Common myeloid progenitor, CD34-positive (primary cell): ENCODE results near the gene HRG.
"Not testable (repeated sequence)": the region's sequence is repeated elsewhere in the genome, so short reads cannot be mapped to it uniquely, and the experiment has no call there.

Experiments used
- CTCF ChIA-PET: fragments of 350-600 bp; sonication (Branson Sonifier 250); formaldehyde crosslinking; loops from one replicate; lab custom pipeline; 2021; ENCODE audit warnings: antibody characterized with exemption; lab: Charles Lee
- POLR2A ChIA-PET: fragments of 350-600 bp; sonication (Branson Sonifier 250); formaldehyde crosslinking; loops from one replicate; lab custom pipeline; 2021; ENCODE audit warnings: antibody characterized with exemption; lab: Charles Lee
- DNase-seq, 3 donors: peaks; one replicate each; pipeline versions ENCODE4 v3.0.0 to v3.0.0-alpha.2; 2013
- H3K27ac ChIP-seq, 2 experiments: 1 replicate in 1 of 2; 2 replicates in 1 of 2; pipeline ENCODE4 v1.7.0; 2013; ENCODE audit warnings: inconsistent platforms in 2 of 2, low read length in 2 of 2, mild to moderate bottlenecking in 2 of 2, low read depth in 1 of 2, moderate library complexity in 1 of 2; ENCODE audit not compliant: severe bottlenecking in 2 of 2, insufficient read depth in 1 of 2, poor library complexity in 1 of 2
- H3K27me3 ChIP-seq, 5 experiments: replicated peaks in 2 of 5; 1 replicate in 3 of 5; 2 replicates in 2 of 5; pipeline versions ENCODE4 v1.6.1 to v1.7.0; 2013; ENCODE audit warnings: low read length in 4 of 5, mild to moderate bottlenecking in 2 of 5, moderate library complexity in 2 of 5, inconsistent platforms in 1 of 5; ENCODE audit not compliant: insufficient read depth in 5 of 5, control insufficient read depth in 4 of 5
- H3K36me3 ChIP-seq, 4 experiments: 1 replicate in 2 of 4; 2 replicates in 2 of 4; pipeline versions ENCODE4 v1.6.1 to v1.7.0; 2013; ENCODE audit warnings: low read length in 3 of 4, control low read depth in 1 of 4, mild to moderate bottlenecking in 1 of 4; ENCODE audit not compliant: control insufficient read depth in 4 of 4, insufficient read depth in 4 of 4
- H3K4me1 ChIP-seq, 4 experiments: 1 replicate in 3 of 4; 2 replicates in 1 of 4; pipeline versions ENCODE4 v1.6.1 to v1.7.1; 2013; ENCODE audit warnings: low read length in 3 of 4, mild to moderate bottlenecking in 3 of 4, control low read depth in 1 of 4, inconsistent platforms in 1 of 4, moderate library complexity in 1 of 4; ENCODE audit not compliant: control insufficient read depth in 4 of 4, insufficient read depth in 4 of 4; ENCODE audit errors: control extremely low read depth in 1 of 4
- H3K4me3 ChIP-seq, 7 experiments: 1 replicate in 4 of 7; 2 replicates in 3 of 7; pipeline versions ENCODE4 v1.5.1 to v1.7.0; 2013; ENCODE audit warnings: mild to moderate bottlenecking in 7 of 7, low read length in 6 of 7, moderate library complexity in 6 of 7, inconsistent platforms in 2 of 7, low read depth in 2 of 7, control low read depth in 1 of 7; ENCODE audit not compliant: insufficient read depth in 4 of 7, control insufficient read depth in 1 of 7; ENCODE audit errors: extremely low read depth in 1 of 7
- H3K9me3 ChIP-seq, 5 experiments: 1 replicate in 4 of 5; 2 replicates in 1 of 5; pipeline versions ENCODE4 v1.6.1 to v1.7.1; 2013; ENCODE audit warnings: low read length in 4 of 5, mild to moderate bottlenecking in 2 of 5, inconsistent platforms in 1 of 5, low read depth in 1 of 5, moderate library complexity in 1 of 5; ENCODE audit not compliant: control insufficient read depth in 4 of 5, insufficient read depth in 2 of 5; ENCODE audit errors: control extremely low read depth in 1 of 5
- WGBS: methylation state at CpG from one replicate; pipeline ENCODE4 v1.1.5; 2013; ENCODE audit not compliant: insufficient coverage; 5-methylcytosine and 5-hydroxymethylcytosine counted together

The HRG gene

DNA sequence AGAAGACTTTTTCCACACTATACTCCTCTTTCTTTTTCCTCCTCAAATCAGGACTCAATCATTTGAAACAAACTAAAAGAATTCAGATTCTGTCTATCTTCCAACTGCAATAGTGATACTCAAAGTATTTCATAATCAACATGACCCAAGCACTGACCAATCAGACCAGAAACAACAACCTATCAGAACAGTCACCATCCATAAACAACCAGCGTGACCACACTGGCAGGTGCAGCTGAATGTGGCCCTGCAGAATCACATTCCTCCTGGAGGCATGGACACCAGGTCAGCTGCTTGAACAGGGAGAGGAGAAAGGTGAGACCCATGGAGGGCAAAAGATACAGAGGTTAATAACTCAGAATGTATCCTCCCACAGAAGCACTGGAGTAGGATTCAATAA is 13.3 kb downstream of the HRG start:
- no peak overlapping the region for H3K27ac ChIP-seq
- ChIA-PET POLR2A (no interaction called here), CTCF (no interaction called here)
- no peak overlapping the region for H3K4me3 ChIP-seq
- H3K9me3 ChIP-seq = no peaks in the 10 kb centered on the region
- no peaks in the 10 kb centered on the region for H3K4me1 ChIP-seq
- no peaks in the 10 kb centered on the region for H3K36me3 ChIP-seq
- DNase-seq = no peak
- no CpG with 5 or more reads among the region's 1 CpG for WGBS
- peaks cover 0 to 11% (median 4%) of the 10 kb centered on the region in 5 experiments for H3K27me3 ChIP-seq

DNA sequence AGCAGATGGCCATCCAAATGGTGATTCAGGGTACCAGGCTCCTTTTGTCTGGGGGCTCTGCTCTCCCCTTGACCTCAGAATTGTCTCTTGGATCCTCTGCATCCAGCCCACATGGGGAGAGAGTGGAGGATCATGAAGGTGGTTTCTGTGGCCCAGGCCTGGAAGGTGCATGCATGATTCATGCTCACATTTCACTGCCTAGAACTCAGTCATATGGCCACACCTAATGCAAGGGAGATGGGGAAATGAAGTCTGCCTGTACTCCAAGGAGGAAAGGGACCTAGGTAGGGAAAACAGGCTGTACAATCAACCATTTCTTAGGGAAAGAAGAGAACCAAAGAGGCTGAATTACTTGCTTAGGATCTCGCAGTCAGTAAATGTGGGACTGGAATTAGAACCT is 15.1 kb downstream of the HRG start:
- WGBS = 100% methylated on average over 1 of the region's 1 CpG
- H3K4me1 ChIP-seq = no peaks in the 10 kb centered on the region
- ChIA-PET CTCF (no interaction called here), POLR2A (no interaction called here)
- peaks cover 0 to 4% (median 2%) of the 10 kb centered on the region in 5 experiments for H3K27me3 ChIP-seq
- no peak overlapping the region for H3K27ac ChIP-seq
- H3K4me3 ChIP-seq = no peak overlapping the region
- H3K36me3 ChIP-seq = no peaks in the 10 kb centered on the region
- no peak for DNase-seq
- peaks cover 0 to 6% (median 2%) of the 10 kb centered on the region in 5 experiments for H3K9me3 ChIP-seq

DNA sequence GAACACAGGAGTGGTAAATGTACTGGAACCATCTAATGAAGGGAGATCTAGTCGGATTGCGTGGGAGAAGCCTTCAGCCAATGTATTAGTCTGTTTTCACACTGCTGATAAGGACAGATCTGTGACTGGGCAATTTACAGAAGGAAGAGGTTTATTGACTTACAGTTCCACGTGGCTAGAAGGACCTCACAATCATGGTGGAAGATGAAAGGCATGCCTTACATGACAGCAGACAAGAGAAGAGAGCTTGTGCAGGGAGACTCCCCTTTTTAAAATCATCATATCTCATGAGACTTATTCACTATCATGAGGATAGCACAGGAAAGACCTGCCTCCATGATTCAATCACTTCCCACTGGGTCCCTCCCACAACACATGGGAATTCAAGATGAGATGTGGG is 17.0 kb downstream of the HRG start:
- Histone ChIP-seq H3K27ac (no peak overlapping the region), H3K27me3 (peaks cover 0 to 7% (median 4%) of the 10 kb centered on the region in 5 experiments), H3K4me1 (no peaks in the 10 kb centered on the region), H3K9me3 (peaks cover 0 to 6% (median 3%) of the 10 kb centered on the region in 5 experiments), H3K36me3 (no peaks in the 10 kb centered on the region), H3K4me3 (no peak overlapping the region)
- 100% methylated on average over 2 of the region's 3 CpGs for WGBS
- CTCF ChIA-PET = no interaction called here
- DNase-seq = no peak
- POLR2A ChIA-PET = no interaction called here

DNA sequence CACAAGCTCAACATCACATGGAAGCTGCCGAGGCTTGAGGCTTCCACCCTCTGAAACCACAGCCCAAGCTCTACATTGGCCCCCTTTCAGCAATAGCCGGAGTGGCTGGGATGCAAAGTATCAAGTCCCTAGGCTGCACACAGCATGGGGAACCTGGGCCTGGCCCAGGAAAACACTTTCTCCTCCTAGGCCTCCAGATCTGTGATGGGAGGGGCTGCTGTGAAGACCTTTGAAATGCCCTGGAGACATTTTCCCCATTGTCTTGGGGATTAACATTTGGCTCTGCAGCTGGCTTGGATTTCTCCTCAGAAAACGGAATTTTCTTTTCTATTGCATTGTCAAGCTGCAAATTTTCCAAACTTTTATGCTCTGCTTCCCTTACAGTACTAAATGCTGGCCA is 18.2 kb downstream of the HRG start:
- H3K4me3 ChIP-seq = no peak overlapping the region
- ChIA-PET POLR2A (no interaction called here), CTCF (no interaction called here)
- peaks cover 0 to 6% (median 3%) of the 10 kb centered on the region in 5 experiments for H3K9me3 ChIP-seq
- no peak for DNase-seq
- WGBS = 75% methylated on average over 3 of the region's 3 CpGs
- no peaks in the 10 kb centered on the region for H3K4me1 ChIP-seq
- no peak overlapping the region for H3K27ac ChIP-seq
- peaks cover 0 to 5% (median 3%) of the 10 kb centered on the region in 5 experiments for H3K27me3 ChIP-seq
- H3K36me3 ChIP-seq = no peaks in the 10 kb centered on the region

DNA sequence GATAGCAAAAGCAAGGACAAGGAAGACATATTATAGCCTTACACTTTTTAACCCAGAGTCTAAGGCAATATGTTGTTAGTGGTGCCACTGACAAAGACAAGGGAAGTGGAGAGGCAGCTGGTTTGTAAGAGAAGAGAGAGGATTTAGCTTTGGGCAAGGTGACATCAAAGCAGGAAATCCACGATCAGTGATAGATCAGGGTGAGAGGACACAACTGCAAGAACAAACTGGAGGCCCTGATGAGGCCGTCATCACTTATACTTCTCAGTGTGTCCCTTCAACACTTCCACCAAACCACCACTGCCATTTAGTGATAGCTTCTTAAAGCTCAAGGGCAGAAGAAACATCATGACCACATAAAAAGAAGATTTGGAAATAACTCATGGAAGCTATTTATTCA is 20.7 kb downstream of the HRG start:
- H3K27me3 ChIP-seq, H3K4me1 ChIP-seq, H3K27ac ChIP-seq, H3K36me3 ChIP-seq, H3K9me3 ChIP-seq, POLR2A ChIA-PET, H3K4me3 ChIP-seq, DNase-seq: not testable (repeated sequence)
- CTCF ChIA-PET = interaction anchor here (0.8 kb wide), 1 partner anchor 12 kb away, joined by 3 read pairs; no protein-coding TSS in a partner anchor
- WGBS = no CpG with 5 or more reads among the region's 2 CpGs

DNA sequence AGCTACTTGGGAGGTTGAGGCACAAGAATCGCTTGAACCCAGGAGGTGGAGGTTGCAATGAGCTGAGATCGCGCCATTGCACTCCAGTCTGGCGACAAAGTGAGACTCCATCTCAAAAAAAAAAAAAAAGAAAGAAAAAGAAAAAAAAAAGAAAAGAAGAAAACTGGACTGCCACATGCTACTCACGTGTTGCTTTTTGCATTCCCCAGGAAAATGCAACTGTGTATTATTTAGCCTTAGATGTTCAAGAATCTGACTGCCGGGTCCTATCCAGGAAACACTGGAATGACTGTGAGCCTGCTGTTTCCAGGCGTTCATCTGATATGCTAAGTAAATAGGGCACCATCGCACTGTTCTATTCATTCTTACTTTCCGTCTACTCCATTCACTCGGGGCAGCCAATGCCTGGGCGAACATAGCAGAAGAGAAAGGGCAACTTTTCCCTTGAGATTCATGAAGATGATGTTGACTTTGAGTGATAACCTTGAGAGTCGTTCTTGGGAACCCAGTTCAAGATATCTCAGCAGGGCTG is 21.4 kb downstream of the HRG start:
- WGBS = 79% methylated on average over 8 of the region's 12 CpGs
- CTCF ChIA-PET = no interaction called here
- POLR2A ChIA-PET = no interaction called here

DNA sequence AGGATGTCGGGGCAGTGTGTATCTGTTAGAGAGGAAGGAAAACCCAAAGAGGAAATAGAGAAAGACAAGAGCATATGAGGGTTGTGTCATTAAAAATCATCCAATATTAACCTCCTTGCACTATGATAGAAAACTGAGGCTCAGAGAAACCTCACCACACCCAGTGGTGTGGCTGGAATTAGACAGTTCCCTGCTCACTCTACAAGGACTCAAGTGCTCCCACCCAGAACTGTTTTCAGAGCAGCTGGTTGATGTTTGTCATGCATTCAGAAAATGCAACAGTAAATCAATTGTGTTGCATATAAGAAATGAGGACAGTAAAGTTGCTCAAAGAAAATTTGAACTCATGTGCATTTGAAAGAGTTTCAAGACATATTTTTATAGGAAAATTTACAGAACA is 24.5 kb downstream of the HRG start:
- H3K4me1 ChIP-seq, H3K9me3 ChIP-seq, H3K4me3 ChIP-seq, H3K36me3 ChIP-seq, POLR2A ChIA-PET, CTCF ChIA-PET, H3K27ac ChIP-seq, H3K27me3 ChIP-seq, DNase-seq: not testable (repeated sequence)
- WGBS = no CpG with 5 or more reads among the region's 1 CpG

More for the DNA sequence above, 21.4 kb downstream of the HRG start:
- DNase-seq = no peak
- Histone ChIP-seq H3K4me1 (no peaks in the 10 kb centered on the region), H3K9me3 (peaks cover 0 to 6% (median 3%) of the 10 kb centered on the region in 5 experiments), H3K27ac (no peak overlapping the region), H3K36me3 (no peaks in the 10 kb centered on the region), H3K27me3 (peaks cover 0 to 5% (median 3%) of the 10 kb centered on the region in 5 experiments), H3K4me3 (no peak overlapping the region)
